Heart left ventricle (tissue), 13 donors: ENCODE results near the gene SELENON.

Experiments
- CTCF ChIP-seq, 12 donors: fragments of 200-600 bp; sonication (generic) in 4 of 12; IDR thresholded peaks; one replicate each; pipeline versions ENCODE4 v1.5.0 to v1.8.0; 2018 to 2022; ENCODE audit warnings: antibody characterized with exemption in 12 of 12, mild to moderate bottlenecking in 5 of 12
- POLR2A ChIP-seq, 2 donors: fragments of 450-650 bp; IDR thresholded peaks; one replicate each; pipeline ENCODE4 v1.6.1; 2017; ENCODE audit warnings: antibody characterized with exemption in 2 of 2, mild to moderate bottlenecking in 2 of 2, moderate library complexity in 2 of 2
- donor health status: ischemic (EF 13 %, LVEDD 7.1; RV severe dilation, severe dysfunction).
- donor health status: DM: no; HTN: yes; CAD: no.
- donor health status: DM: no; HTN: no; CAD: no.
- donor health status: ischemic (EF 25% LVEDD 6.9; RV normal size, moderate dysfunction).
- donor health status: ischemic (EF 25% LVEDD 5.7; RV mildly dilated, moderate dysfunction).
- donor health status: ischemic (EF 35%, LVEDD 5.7; RV mildly dilated, moderate dysfunction).
- donor health status: nonischemic (EF 11% LVEDD 7.7; RV severe dilation, severe dysfunction).
- donor health status: DM: yes; HTN: yes; CAD: no.
- donor health status: PGD.
- donor health status: ischemic (EF 29% LVEDD 5.4; RV normal size, mild dysfunction).
- donor health status: nonischemic (EF 23%, LVEDD 6.1; RV moderate dilation, normal function).

DNA sequence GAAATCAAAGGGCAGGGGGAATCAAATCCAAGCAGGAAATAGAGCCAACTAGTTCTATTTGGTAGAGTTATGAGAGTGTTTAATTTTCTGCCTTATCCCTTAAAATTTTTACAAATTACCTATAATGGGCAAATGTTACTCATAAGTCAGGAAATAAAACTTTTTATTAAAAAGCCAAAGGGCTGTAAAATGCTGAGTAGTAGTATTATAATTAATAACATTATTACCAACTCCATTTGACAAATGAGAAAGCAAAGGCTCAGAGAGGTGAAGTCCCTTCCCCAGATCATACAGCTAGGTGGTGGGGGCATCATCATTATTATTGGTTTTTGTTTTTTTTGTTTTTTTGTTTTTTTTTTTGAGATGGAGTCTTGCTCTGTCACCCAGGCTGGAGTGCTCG, 3.4 kb downstream of the SELENON start:
- TF ChIP-seq CTCF (IDR thresholded peaks at IDR 0.05) (no peak), POLR2A (IDR thresholded peaks at IDR 0.05) (no peak)
